Fibroblast of mammary gland (primary cell): ENCODE measurements around the gene AFF3.

Experiments used
- DNase-seq: peaks from one replicate; pipeline ENCODE4 v3.0.0-alpha.2; 2010; ENCODE audit warnings: low read depth
- H3K4me3 ChIP-seq: 2 replicates; pipeline ENCODE4 v1.5.1; 2011; ENCODE audit warnings: low read depth, mild to moderate bottlenecking, low read length, moderate library complexity; ENCODE audit not compliant: control insufficient read depth
- CTCF ChIP-seq: conservative IDR thresholded peaks from 2 replicates; pipeline ENCODE4 v1.5.1; 2011; ENCODE audit warnings: low read depth, low read length, inconsistent platforms; ENCODE audit not compliant: control insufficient read depth, insufficient read depth

AFF3 gene

DNA sequence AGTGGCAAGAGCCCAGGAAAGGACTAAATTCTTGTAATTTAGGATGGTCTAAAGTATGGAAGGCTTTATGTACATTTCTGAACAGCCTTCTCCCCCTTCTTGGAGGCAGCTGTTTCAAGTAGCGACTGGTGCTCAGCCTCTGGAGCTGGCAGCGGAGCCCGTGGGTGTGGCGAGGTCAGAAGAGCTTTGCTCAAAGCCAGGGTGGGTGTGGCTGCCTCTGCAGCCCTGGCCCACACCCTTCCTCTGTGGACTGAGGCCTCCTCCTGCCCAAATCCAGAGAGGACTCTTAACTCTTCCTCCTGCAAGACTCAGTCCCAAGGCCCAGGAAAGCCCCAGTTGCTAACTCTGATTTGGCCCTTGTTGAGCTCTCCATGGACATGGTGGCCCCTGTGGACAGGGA, 450.5 kb downstream of the AFF3 start:
- no peak for DNase-seq
- no peak for TF ChIP-seq CTCF

DNA sequence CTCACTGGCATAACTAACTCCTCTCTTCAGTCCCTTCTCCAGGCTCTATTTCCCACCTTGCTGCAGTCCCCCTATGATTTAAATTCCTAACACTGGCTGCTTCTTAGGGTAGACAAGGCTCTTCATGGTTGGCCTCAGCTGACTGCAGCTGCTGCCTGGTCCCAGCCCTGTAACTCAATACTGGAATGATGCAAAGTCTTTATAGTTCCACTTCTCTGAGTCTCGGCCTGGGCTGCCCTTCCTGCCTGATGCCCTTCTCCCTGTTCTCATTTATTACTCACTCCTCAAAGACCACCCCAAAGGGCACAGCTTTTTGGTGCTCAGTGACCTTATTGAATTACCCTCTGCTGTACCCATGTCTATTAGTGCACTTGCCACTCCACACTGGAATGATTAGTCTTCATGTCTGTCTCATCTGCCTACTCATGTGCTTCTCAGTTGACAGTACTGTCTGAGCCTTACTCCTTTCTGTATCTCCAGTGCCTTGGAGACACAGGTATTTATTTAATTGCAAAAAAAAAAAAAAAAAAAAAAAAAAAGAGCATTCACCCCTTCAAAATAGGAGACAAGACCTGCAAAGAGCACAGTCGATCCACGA, 453.1 kb downstream of the AFF3 start:
- DNase-seq = no peak
- no peak for TF ChIP-seq CTCF
- no peak overlapping the region for H3K4me3 ChIP-seq

More for the DNA sequence above, 450.5 kb downstream of the AFF3 start:
- H3K4me3 ChIP-seq = no peak overlapping the region

DNA sequence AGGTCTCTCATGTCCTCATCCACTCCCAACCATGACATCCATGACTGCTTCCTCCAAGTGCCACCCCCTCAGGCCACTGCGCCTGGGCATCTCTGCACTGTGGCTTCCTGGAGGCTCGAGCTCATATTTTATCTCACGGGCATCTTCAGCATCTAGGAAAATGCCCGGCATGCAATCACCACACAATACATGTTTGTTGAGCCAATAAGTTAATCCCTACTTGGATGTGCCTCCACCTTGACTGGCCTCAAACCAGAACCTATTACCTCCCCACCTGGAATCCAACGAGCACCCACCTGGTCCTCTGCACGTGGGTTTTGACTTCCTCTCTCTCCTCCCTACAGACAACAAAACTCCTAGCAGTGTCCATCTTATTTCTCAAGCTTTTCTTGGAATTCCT, 453.7 kb downstream of the AFF3 start:
- no peak for TF ChIP-seq CTCF
- no peak overlapping the region for H3K4me3 ChIP-seq
- DNase-seq = no peak

DNA sequence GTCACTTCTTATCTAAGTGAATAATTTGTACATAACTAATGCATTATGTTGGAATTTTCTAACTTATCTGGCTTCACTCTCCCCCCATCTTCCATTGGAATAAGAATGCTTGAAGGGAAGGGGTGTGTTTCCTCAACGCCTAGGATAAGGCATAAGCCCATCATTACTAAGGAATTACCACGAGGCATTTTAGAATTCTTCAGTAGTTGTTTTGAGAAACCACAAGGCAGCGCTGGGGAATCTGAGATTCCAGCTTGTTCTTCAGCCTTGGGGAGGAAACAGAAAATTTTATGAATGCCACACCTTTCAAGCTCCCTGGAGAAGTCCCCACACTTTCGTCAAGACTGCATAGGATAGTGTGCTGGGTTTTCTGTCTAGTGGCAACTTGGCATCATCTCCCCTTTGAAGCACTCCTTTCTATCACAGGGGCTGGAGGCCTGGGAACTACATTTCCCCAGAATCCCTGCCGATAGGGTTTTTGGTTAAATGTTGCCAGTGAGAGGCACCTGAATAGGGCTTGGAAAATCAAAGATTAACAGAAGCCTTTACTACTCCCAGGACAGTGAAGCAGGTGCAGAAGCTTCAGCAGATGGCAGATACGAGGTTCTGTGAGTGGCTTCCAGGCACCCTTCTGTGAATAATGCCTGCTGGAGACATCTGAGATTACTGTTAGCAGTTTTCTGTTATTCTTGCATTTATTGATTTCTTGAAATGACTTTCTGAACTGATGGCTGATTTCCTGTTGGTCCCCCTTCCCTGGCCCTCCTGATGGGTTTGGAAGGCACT, 459.9 kb downstream of the AFF3 start:
- DNase-seq = no peak
- H3K4me3 ChIP-seq = no peak overlapping the region
- no peak for TF ChIP-seq CTCF

DNA sequence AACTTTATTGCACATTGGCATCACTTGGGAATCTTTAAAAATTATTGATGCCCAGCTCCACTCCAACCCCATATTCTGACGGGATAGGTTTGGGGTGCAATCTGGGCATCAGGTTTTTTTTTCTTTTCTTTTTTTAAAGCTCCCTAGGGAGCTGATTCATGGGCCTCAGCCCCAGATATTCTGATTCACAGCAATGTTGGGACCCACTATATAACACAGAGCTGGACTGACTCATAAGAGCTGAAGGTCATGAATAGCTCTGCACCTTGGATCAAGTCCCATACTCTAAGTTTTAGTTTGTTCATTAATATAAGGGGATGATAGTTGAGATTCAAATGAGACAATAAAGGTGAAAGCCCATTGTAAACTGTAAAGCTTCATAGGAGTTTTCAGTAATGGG, 461.4 kb downstream of the AFF3 start:
- DNase-seq = peak; percentile 89
- no peak overlapping the region for H3K4me3 ChIP-seq
- no peak for TF ChIP-seq CTCF

- TF ChIP-seq CTCF = no peak
Measured at GRCh38 chr2:99679518-99679917, 462.9 kb downstream of the AFF3 start.

GRCh38 chr2:99678625-99679024, 463.8 kb downstream of the AFF3 start:
- TF ChIP-seq CTCF = no peak
- DNase-seq = no peak
- H3K4me3 ChIP-seq = no peak overlapping the region

More at GRCh38 chr2:99679518-99679917, 462.9 kb downstream of the AFF3 start:
- DNase-seq = no peak
- H3K4me3 ChIP-seq = no peak overlapping the region
